ENCODE data around the gene CETN2.
"Not testable (repeated sequence)": the region's sequence is repeated elsewhere in the genome, so short reads cannot be mapped to it uniquely, and the experiment has no call there.

Gene CETN2

GRCh38 chrX:152847281-152847680 lies 16.7 kb upstream of the CETN2 start:
- H3K4me3 ChIP-seq (replicated peaks; ENCODE audit: low read depth, low read length), result no peak overlapping the region
- no peak for DNase-seq (ENCODE audit: low read depth)
- TF ChIP-seq, protein P1, sequence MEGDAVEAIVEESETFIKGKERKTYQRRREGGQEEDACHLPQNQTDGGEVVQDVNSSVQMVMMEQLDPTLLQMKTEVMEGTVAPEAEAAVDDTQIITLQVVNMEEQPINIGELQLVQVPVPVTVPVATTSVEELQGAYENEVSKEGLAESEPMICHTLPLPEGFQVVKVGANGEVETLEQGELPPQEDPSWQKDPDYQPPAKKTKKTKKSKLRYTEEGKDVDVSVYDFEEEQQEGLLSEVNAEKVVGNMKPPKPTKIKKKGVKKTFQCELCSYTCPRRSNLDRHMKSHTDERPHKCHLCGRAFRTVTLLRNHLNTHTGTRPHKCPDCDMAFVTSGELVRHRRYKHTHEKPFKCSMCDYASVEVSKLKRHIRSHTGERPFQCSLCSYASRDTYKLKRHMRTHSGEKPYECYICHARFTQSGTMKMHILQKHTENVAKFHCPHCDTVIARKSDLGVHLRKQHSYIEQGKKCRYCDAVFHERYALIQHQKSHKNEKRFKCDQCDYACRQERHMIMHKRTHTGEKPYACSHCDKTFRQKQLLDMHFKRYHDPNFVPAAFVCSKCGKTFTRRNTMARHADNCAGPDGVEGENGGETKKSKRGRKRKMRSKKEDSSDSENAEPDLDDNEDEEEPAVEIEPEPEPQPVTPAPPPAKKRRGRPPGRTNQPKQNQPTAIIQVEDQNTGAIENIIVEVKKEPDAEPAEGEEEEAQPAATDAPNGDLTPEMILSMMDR (IDR thresholded peaks at IDR 0.05; ENCODE audit: low read length, missing control alignments), result no peak

GRCh38 chrX:152845618-152846240 lies 15.2 kb upstream of the CETN2 start:
- DNase-seq (ENCODE audit: low read depth), result no peak
- no peak overlapping the region for H3K4me3 ChIP-seq (replicated peaks; ENCODE audit: low read depth, low read length)
- TF ChIP-seq, protein P1 (IDR thresholded peaks at IDR 0.05; ENCODE audit: low read length, missing control alignments), result no peak

DNA sequence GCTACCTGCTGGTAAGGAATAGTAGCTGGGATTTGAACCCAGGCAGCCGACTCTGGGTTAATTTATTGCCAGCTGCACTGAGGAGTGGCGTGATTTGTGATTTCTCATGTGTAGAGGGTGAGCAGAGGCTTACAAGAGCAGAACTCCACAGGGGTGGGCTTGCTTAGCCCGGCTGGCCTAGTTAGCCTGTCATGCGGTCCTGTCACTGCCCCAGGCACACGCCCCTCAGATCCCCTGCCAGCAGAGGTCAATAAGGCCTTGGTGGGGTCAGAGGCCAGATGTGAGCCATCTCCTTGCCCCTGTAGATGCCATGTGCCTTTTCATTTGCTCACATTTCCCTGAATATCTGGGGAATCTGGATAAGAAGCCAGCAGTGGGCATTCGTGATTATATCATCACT lies 13.7 kb upstream of the CETN2 start:
- TF ChIP-seq, protein P1 (IDR thresholded peaks at IDR 0.05; ENCODE audit: low read length, missing control alignments), result no peak
- H3K4me3 ChIP-seq (replicated peaks; ENCODE audit: low read depth, low read length), result no peak overlapping the region
- no peak for DNase-seq (ENCODE audit: low read depth)

- DNase-seq (ENCODE audit: low read depth), result no peak
- TF ChIP-seq, protein P1 (IDR thresholded peaks at IDR 0.05; ENCODE audit: low read length, missing control alignments), result no peak
- no peak overlapping the region for H3K4me3 ChIP-seq (replicated peaks; ENCODE audit: low read depth, low read length)
These were observed 13.3 kb upstream of the CETN2 start for GRCh38 chrX:152843852-152844251.

DNA sequence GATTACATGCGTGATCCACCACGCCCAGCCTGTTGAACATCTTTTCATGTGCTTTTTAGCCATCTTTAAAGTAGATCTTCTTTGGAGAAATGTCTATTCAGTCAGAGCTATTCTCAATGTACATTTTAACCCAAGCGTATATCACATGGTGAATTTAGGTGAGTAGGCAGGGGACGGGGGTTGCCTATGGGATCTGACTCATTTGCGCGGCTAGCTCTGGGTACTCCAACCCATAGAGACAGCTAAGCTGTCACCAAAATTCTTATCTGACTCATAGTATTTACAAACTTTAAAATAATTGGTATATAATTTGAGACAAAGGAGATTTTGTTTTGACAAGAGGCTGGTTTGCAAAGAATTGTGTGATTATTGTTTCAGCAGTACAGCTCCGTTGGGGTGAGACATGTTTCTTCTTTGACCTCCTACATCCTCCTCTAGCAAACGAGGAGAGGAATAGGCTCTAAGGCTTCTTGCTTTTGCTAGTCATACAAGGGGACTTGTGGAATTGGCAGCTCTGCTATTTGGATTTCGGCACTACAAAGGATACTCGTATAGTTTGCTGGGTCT lies 12.3 kb upstream of the CETN2 start:
- DNase-seq (ENCODE audit: low read depth), result no peak
- no peak overlapping the region for H3K4me3 ChIP-seq (replicated peaks; ENCODE audit: low read depth, low read length)
- TF ChIP-seq, protein P1 (IDR thresholded peaks at IDR 0.05; ENCODE audit: low read length, missing control alignments), result no peak

DNA sequence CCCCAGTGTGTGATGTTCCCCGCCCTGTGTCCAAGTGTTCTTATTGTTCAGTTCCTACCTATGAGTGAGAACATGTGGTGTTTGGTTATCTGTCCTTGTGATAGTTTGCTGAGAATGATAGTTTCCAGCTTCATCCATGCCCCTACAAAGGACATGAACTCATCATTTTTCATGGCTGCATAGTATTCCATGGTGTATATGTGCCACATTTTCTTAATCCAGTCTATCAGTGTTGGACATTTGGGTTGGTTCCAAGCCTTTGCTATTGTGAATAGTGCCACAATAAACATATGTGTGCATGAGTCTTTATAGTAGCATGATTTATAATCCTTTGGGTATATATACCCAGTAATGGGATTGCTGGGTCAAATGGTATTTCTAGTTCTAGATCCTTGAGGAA lies 4.9 kb upstream of the CETN2 start:
- not testable (repeated sequence) for H3K4me3 ChIP-seq (replicated peaks; ENCODE audit: low read depth, low read length); DNase-seq (ENCODE audit: low read depth)

DNA sequence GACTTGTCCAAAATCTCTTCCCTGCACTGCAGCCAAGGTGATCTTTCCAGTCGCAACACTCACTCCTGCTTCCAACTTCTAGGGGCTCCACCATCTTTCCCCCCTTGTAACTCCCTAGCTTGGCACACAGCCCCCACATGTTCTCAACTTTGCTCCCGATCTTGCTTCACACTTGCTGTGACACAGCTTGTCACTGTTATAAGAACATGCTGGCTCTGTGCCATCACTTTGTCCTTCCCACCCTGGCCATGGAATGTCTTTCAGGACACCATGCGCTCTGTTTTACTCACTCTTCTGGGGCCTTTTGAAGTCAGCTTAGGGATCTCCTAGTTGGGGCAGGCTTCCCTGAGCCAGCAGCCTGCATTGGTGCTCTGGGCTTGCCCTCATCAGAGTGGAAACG lies 2.8 kb upstream of the CETN2 start:
- TF ChIP-seq, protein P1 (IDR thresholded peaks at IDR 0.05; ENCODE audit: low read length, missing control alignments), result no peak
- no peak overlapping the region for H3K4me3 ChIP-seq (replicated peaks; ENCODE audit: low read depth, low read length)
- DNase-seq (ENCODE audit: low read depth), result no peak
